HG02623 (cell line): ENCODE results near the gene BANF1.

Experiments used
- ATAC-seq: cut with Tn5 transposase; IDR thresholded peaks from one replicate; pipeline ENCODE4 v1.9.1; 2021; ENCODE audit warnings: moderate library complexity; ENCODE audit not compliant: unreplicated experiment

BANF1 gene

DNA sequence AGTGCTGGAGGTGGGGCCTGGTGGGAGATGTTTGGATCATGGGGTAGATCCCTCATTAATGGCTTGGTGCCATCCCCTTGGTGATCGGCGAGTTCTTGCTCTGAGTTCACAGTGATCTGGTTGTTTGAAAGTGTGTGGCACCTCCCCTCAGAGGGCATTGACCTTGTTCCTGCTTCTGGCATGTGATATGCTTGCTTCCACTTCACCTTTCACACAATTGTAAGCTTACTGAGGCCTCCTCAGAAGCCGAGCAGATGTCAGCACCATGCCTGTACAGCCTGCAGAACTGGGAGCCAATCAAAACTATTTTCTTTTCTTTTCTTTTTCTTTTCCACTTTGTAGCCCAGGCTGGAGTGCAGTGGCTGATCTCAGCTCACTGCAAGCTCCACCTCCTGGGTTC lies 35.0 kb downstream of the BANF1 start:
- ATAC-seq, result no peak

DNA sequence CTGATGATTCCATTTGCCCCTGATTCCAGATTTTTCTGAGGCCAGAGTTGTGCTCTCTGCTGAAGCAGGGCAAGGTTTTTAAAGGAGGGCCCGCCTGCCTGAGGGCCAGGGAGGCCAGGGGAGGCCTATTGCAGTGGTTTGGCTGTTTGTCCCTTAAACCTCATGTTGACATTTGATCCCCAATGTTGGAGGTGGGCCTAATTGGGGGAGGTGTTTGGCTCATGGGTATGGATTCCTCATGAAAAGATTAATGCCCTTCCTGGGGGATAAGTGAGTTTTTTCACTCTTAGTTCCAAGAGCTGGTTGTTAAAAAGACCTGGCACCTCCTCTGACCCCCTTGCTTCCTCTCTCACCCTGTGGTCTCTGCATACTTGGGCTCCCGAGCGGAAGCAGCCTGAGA lies 37.5 kb downstream of the BANF1 start:
- ATAC-seq, result no peak

DNA sequence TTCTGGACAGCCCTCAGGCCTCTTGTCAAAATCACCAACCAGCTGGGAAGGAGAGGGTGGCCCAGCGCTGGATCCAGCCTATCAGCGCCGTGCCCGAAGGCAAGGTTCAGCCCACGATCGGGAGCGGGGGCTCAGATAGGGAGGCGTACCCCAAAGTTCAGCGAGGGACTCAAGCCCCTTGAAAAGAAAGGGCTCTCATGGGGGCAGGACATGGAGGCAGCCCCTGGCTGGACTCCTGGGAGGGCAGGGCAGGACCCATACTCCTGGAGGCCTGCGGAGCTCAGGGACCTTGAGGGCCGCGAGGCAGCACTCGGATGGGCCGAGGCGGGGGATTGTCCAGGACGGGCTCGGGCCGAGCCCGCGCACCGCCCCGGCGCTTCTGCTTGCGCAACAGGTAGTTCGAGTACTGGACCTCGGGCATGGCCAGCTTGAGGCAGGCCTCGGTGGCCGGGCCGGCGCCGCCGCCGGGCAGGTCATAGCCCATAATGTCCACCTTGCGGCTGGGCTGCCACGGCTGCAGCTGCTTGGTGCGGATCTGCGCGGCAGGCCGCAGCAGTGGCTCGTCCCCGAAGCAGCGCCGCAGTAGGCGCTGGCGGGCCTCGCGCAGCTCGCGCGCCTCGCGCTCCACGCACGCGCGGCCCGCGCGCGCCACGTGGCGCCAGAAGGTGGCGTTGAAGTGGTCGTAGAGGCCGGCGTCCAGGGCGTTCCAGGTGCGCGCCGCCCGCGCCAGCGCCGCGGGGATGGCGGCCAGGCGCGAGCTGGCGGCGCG lies 40.1 kb downstream of the BANF1 start:
- no peak for ATAC-seq

DNA sequence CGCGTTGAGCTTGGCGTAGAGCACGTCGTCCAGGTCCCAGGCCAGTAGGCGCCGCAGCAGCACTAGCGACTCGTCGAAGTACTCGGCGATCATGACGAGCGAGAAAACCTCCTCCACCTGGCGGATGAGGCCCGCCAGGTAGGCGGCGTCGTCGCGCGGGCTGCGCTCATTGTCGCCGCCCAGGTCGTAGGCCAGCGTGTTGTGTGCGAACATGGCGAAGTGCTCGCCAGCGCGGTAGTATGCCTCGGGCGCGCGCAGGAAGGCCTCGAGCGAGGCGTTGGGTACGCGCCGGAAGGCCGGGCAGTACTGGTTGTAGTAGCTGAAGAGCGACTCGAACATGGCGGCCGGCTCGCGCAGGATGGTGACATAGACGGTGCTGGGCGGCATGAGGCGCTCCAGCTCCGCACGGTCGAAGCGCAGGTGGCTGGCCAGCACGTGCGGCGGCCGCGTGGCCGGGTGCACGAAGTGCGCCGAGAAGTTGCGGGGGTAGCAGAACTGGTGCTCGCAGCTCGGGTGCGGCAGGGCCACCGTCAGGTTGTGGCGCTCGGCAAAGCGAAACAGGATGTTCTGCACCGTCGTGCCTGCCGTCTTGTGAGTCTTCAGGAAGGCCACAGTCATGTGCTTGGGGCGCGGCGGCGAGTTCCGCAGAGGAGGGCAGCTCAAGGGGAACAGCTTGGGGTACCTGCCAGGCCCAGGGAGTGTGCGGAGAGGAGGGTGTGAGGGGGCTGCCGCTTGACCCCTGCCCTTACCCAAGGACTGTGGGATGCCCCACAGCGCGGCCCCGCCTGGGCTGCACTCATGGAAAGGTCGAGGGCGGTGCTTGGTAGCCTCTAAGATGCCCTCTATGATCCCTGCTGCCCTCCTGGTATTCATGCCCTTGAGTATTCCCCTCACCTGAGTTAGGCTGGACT lies 40.9 kb downstream of the BANF1 start:
- no peak for ATAC-seq

DNA sequence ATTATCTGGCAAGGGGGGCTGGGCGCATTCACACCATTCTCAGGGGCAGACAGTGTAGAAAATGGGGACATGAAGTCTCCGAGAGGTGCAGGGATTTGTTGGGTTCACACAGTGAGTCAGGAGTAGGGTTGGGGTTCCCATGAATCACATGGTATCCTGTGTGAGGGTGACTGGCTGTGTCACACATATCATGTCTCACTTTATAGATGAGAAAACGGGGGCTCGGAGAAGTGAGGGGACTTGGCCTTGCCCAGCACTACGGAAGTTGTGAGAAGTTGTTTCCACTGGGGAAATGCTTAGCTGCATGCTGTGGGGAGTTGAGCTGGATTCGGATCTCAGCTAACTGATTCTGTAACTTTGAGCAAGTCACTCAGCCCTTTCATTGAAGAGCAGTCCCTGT lies 42.5 kb downstream of the BANF1 start:
- no peak for ATAC-seq

DNA sequence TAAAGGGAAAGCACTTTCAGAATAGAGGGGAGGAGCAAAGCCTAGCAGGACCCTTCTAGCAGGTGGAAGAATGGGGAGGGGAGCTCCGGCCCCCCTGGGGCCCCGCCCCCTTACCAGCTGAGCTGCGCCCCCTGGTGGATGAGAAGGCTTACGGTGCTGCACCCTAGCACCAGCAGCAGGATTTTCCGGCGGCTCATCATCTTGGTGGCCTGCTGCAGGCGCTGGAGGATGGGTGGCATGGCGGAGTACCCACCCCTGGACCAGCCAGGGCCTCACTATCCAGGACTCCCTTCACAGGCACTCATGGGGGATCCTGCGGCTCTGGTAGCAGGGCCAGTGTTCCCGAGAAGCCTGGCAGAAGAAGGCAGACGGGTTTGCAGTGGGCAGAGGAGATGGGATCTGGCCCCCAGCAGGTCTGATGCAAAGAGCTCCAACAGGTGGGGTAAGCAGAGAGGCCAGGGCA lies 42.9 kb downstream of the BANF1 start:
- ATAC-seq, result peak; percentile 66

DNA sequence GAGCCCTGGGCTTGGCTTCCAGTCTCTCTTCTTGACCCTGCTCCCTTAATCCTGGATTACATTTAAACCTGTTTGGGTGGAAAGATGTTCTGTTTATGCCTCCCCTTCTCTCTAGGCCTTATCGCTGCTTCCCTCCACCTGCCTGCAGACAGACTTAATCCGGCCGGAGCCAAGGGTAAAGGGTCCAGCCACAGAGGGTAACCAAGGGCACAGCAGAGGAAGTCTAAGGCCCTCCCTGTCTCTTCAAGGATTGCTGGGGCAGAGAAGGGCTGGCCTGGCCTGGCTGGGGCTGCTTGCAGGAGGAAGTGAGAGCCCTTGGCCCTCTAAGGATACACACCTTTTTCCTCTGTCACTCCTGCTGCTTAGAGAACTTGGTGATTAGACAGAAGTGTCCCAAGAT lies 44.6 kb downstream of the BANF1 start:
- no peak for ATAC-seq

DNA sequence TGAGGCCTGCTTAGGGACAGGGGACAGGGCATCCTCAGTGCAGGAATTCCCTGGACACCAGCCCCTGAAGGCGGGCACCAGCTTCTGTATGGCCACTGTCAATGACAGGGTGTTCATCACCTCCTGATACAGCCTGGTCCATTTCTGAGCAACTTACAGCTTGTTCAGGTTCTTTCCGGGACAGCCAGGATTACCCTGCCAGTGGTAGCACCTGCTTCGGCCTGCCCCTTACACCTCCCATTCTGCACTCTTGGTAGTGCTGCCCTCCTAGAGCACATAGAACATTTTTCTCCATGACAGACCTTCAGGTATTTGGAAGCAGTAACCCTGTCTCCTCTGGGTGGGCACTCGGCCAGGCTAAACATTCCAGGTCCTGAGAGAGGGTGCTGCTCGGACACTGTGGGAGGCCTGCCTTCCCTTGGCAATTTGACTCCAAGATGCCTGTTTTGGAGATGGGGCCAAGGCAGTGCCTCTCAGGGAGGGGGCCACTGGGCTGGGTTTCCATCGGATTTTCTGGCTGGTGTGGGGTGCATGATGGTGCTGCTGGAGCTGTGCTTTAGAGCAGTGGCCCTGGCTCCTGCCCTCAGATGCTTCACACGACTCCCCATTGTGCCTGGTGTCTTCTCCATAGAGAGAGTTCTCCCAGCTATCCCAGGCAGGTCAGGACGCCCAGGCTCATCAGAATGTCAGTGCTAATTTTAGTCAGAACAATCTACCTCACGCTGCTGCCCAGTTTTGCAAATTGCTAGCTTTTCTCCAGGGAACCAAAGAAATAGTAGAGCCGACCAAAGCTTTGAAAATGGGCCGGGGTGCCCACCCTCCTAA lies 45.5 kb downstream of the BANF1 start:
- no peak for ATAC-seq

DNA sequence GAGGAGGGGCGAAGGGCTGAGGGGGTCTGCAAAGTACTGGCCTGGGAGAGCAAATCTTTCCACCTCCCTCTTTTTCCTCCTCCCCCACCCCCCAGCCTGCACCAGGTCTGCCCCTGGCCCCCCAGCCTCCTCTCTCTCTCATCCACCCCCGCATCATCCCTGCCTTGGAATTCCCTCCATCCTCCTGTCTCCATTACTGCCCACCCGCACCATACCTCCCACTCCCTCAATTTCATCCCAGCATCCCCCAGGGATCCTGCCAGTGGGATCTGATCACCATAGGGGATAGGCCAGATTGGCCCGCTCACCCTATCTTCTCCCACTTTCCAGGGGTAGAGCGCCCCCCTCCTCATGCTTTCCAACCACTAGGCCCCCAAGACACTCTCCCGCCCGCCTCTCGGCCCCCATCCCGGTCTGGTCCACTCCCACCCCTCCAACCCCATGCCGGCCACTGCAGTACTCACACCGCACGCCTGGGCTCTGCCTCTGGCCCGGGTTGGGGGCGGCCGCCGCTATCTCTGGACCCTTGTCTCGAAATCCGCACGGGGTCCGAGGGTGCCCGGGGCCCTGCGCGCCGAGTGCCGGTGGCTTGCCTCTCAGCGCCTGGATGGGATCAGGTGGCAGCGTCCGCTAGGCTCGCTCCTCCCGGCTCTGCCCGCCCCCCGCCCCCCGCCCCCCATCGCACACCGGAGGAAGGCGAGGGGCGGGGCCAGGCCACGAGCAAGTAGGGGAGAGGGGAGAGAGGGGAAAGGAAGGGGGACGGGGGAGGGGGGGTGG lies 46.4 kb downstream of the BANF1 start, which contains the start of gene GAL3ST3:
Gene GAL3ST3 (minus strand): TSS at position 615 of the 777 bp plus-strand sequence. CDS start 3,746 bp downstream, outside the sequence.
- ATAC-seq, result no peak

DNA sequence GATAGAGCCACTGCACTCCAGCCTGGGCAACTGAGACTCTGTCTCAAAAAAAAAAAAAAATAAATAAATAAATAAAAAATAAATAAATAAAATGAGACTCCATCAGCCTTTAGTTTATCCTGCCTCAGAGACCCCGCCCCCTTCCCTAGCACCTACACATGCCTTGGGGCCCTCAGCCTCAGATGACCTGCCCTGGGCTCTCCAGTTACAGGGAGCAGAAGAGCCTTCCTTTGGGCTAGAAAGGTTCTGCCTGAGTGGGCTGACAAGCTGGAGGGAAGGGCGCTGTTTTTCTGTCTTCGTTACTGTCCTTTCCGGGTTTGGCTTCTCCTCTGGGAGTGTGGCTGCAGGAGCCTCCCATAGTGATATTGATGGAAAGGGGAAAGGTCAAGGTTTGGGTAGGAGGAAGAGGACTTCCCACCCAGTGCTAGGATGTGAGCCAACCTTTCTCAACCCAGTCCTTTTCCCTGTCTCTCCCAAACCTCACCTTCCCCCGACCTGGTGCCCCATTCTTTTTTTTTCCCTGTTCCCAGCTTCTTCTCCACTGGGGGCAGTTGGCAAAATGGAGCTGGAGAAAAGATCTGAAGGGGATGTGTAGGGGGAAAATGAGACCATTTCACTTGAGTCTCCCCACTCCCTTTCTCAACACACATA lies 48.4 kb downstream of the BANF1 start:
- ATAC-seq, result no peak

DNA sequence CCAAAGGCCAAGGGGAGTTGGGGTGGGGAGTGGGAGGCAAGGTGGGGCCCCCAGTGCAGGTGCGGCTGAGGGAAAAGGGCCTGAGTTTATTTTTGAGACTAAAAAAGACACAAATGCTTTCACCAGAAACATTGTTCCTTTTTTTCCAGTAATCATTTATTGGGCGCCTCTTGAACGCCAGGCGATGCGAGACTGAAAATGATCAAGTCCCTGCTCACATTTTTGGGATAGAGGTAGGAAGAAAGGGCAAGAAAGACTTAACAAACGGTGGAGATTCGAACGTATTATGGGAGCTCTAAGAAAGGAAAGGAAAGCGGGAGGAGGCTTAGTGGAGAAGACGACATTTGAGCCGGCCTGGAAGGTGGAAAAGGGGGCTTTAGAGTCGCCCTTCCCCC lies 49.1 kb downstream of the BANF1 start:
- ATAC-seq, result no peak

DNA sequence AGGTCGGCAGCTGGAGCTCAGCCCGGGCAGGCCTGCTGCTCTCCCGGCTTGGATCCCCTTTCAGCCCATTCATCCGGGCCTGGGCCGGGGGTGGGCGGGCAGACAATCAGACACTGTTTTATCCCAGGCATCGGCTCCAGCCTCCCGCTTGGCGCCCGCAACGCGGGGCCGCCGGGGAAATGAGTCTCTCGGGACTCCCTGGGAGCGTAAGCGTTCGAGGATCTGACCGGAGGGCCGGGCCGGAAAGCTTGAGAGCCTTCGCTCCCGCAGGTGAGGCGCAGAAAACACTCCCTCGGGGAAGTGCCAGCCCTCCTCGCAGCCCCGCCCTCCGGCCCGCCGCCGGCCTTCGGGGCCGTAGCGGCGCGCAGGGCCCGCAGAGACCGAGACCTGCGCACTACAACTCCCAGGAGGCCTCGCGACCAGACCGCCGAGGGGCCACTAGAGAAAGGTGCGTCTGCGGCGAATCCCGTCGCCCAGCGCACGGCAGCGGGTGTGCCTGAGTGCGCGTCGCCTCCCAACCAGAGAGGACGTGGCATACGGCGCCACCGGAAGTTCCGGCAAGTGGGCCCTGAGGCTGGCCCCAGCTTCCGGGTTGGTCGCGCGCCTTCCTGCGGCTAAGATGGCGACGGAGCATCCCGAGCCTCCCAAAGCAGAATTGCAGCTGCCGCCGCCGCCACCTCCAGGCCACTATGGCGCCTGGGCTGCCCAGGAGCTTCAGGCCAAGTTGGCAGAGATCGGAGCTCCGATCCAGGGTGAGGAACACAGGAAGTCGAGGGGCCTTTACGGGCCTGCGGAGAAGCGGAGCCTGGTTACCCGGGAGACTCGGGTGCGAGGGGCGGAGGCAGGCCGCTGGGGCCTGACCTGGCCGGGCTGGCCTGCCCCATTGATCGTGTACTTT lies 49.7 kb downstream of the BANF1 start, which contains the start of gene SF3B2:
Gene SF3B2 (plus strand): TSS at position 599 of the 898 bp plus-strand sequence. CDS start 21 bp downstream, at position 620.
- ATAC-seq, result peak; percentile 91

DNA sequence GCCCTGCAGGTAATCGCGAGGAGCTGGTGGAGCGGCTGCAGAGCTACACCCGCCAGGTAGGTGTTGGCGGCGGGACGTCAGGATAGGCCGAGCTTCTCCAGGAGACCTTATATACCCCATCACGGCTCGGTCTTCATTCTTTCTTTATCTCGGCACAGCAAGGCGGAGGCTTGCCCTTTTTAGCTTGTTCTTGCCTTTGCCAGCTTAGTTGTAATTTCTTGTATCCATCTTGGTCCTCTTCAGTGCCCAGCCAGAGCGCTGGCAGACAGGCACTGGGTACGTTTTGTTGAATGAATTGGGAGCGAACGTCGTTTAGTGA lies 50.3 kb downstream of the BANF1 start:
- no peak for ATAC-seq
